Coronary artery (tissue), 2 donors: ENCODE measurements around the gene SYNE4.
"Not testable (repeated sequence)": the region's sequence is repeated elsewhere in the genome, so short reads cannot be mapped to it uniquely, and the experiment has no call there.

Experiments
- DNase-seq: peaks from one replicate; pipeline ENCODE4 v3.0.0-alpha.2; 2017; ENCODE audit warnings: low spot score
- H3K27ac ChIP-seq, 2 donors: fragments of 200-600 bp; sonication (generic); one replicate each; pipeline ENCODE4 v1.5.1; 2016 to 2019
- H3K4me3 ChIP-seq: fragments of 200-600 bp; sonication (generic); 2 replicates; pipeline ENCODE4 v1.5.1; 2016; ENCODE audit warnings: mild to moderate bottlenecking, moderate library complexity
- CTCF ChIP-seq: fragments of 200-600 bp; sonication (generic); IDR thresholded peaks from one replicate; pipeline ENCODE4 v1.5.1; 2019; ENCODE audit warnings: antibody characterized with exemption

SYNE4 gene

DNA sequence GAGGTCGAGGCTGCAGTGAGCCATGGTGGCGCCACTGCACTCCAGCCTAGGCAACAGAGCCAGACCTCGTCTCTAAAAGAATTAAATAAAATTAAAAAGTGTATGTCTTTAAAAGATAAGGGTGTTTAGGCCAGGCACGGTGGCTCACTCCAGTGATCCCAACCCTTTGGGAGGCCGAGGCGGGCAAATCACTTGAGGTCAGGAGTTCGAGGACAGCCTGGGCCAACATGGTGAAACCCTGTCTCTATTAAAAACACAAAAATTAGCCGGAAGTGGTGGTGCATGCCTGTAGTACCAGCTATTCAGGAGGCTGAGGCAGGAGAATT lies 21.1 kb downstream of the SYNE4 start:
- no peak for TF ChIP-seq CTCF
- no peak for DNase-seq
- H3K27ac ChIP-seq: no peak overlapping the region
- no peak overlapping the region for H3K4me3 ChIP-seq

DNA sequence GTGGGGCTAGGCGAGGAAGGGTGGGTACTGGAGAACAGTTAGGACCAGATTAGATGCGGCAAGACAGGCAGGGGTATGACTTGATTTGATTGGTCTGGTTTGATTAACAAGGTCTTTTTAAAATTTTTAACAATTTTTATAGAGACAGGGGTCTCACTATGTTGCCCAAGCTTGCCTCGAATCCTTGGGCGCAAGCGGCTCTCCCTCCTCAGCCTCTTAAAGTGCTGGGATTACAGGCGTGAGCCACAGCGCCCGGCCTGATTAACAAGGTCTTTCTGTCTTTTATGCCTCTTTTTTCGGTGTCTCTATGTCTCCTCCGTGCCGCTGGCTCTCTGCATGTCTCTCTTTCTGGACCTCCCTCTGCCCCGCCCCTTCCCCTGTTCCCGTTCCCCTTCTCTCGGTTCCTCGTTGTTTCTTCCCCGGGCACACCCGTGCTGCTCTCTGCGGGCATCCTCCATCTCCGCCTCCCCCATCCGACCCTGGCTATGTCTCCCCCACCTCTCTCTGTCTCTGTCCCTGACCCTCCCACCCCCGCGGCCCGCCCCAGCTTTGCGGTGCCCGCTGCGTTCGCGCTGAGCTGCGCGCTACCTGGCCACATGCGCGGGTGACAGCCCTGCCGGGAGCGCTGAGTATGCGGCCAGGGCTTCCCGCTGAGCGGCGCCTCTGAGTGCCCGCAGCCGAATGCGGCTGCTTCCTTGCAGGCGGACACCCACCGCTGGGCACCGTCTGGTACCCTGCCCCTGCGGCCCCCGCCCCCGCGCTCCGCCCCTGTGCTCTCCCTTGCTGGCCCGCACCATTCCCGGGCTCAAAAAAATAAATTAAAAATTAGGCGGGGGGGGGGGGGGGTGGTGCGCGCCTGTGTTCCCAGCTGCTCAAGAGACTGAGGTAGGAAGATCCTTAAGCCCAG lies 21.7 kb downstream of the SYNE4 start:
- Histone ChIP-seq H3K4me3 (peak overlapping the region; percentile 55), H3K27ac (no peak overlapping the region)
- DNase-seq: no peak
- no peak for TF ChIP-seq CTCF

DNA sequence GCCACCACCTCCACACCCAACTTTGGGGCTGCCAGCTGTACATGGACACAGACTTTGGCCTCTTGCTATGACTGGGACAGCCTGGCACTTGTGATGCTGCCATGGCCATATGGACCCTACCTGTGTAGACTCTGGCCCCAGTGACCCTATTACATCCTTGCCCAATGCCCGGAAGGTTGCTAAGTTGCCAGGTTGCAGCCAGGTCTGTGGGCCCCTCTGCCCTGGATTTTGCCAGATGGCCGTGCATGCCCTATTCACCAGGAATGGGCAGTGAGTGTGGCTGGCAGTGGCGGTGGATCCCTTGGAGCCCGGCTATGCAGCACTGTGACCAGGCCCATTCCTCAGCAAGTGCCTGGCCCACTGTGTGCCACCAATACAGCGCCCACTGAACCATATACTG lies 22.5 kb downstream of the SYNE4 start:
- DNase-seq: no peak
- TF ChIP-seq CTCF: no peak
- Histone ChIP-seq H3K27ac (no peak overlapping the region), H3K4me3 (no peak overlapping the region)

DNA sequence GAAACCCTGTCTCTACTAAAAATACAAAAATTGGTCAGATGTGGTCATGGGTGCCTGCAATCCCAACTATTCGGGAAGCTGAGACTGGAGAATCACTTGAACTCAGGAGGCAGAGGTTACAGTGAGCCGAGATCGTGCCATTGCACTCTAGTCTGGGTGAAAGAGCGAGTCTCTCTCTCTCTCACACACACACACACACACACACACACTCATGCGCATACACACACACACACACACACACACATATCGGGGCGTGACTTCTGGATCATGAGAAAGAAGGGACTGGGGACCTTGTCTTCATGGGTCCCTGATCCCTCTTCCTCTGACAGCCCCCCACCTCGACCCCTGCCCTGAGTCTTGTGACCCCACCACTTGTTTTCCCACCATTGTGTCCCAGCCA lies 25.4 kb downstream of the SYNE4 start:
- H3K27ac ChIP-seq: no peak overlapping the region
- no peak for DNase-seq
- TF ChIP-seq CTCF: no peak
- H3K4me3 ChIP-seq: no peak overlapping the region

GRCh38 chr19:35980997-35981396 lies 27.6 kb downstream of the SYNE4 start:
- H3K27ac ChIP-seq, DNase-seq, H3K4me3 ChIP-seq: not testable (repeated sequence)

DNA sequence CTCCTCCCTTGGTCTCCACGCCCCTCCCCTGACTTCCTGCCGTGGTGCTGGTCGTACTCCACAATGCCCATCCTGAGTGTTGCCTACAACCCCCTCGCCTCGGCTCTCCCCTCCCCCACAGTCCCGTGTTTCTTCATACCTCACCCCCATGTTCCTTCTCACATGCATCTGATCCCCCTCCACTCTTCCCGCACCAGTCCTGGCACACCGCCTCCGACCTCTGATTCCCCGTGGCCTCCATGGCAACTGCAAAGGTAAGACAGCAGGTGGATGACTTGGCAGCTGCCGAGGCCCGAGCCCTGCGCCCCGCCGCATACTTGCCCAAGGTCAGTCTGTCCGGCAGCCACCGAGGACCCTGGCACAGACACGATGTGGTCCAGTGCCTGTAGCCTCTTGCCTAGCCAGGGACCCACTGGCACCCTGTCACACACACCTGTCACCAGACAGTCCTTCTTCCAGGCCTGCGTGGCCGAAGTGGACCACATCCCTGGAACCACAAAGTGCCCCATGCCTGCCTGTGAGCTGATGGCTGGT lies 29.7 kb downstream of the SYNE4 start:
- Histone ChIP-seq H3K4me3 (no peak overlapping the region), H3K27ac (no peak overlapping the region)
- DNase-seq: no peak
- TF ChIP-seq CTCF: no peak

GRCh38 chr19:35978271-35978670 lies 30.3 kb downstream of the SYNE4 start:
- TF ChIP-seq CTCF: no peak
- no peak for DNase-seq
- no peak overlapping the region for H3K4me3 ChIP-seq
- no peak overlapping the region for H3K27ac ChIP-seq
